Activated naive CD4-positive, alpha-beta T cell treated with anti-CD3 and anti-CD28 coated beads, Interleukin-2, amount 50 U/mL, for 72 hours (primary cell): ENCODE results near the gene DEFB121. TPM values are rescaled to one million over a fixed set of nuclear protein-coding genes. Genes with fewer than 3 reads are reported as not detected.
"Not testable (repeated sequence)": the region's sequence is repeated elsewhere in the genome, so short reads cannot be mapped to it uniquely, and the experiment has no call there.

Source experiments
- ATAC-seq, 2 donors: fragments of 150-1000 bp; cut with Tn5 transposase; 2 replicates each; pipeline ENCODE4 v1.10.0; 2021; ENCODE audit warnings: mild to moderate bottlenecking in 2 of 2, moderate library complexity in 2 of 2
- DNase-seq, 2 donors: peaks; one replicate each; pipeline ENCODE4 v3.0.0; 2021 to 2022; ENCODE audit warnings: low spot score in 2 of 2
- H3K27ac Mint-ChIP-seq, 2 donors: one replicate each; pipeline ENCODE4 v1.8.0; 2022; ENCODE audit warnings: mild to moderate bottlenecking in 2 of 2, mixed read lengths in 2 of 2
- H3K36me3 Mint-ChIP-seq, 2 donors: one replicate each; pipeline ENCODE4 v1.8.0; 2022; ENCODE audit warnings: mixed read lengths in 2 of 2
- H3K9me3 Mint-ChIP-seq, 2 donors: one replicate each; pipeline ENCODE4 v1.8.0; 2022; ENCODE audit warnings: mixed read lengths in 2 of 2
- total RNA-seq, 2 donors: library from RNA; stranded (reverse); gene quantifications; one replicate each; pipeline ENCODE4 v1.2.3, GENCODE V29; 2022

DEFB121 gene
- total RNA-seq, 2 donors from 2014 or later: not detected

DNA sequence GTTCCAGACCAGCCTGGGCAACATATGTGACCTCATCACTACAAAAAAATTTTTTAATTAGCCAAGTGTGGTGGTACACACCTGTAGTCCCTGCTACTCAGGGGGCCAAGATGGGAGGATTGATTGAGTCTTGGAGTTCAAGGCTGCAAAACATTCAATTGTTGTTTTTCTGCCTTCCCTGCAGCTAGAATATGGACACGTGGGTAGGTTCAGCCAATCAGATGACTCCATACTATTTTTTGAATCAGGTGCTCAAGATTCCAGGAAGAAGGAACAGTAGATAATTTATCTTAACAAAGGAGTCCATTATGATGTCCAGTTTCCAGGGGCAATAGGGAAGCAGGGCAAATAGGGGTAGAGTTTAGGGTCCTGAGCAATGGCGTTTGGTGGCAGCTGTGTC, 13.2 kb downstream of the DEFB121 start:
- DNase-seq (no peak), ATAC-seq (no peak)
- Mint-ChIP-seq H3K36me3 (no peaks in the 10 kb centered on the region), H3K9me3 (no peaks in the 10 kb centered on the region), H3K27ac (no peak overlapping the region)

DNA sequence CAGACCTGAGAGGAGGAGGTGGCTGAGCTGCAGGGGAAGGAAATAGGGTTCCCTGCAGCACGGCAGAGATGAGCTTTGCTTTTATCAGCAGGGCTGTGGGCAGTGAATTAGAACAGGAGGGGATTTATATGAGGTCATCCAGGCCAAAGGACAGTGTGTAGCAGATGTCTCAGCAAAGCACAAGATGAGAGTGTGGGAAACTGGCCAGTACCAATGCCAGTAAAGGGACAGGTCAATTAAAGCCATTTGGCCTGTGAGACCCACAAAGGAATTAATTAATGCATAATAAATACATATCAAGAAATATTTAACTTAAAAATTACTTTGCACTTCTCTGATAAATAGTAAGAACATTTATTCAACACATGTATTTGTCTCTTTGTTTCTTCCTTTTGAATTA, 15.5 kb downstream of the DEFB121 start, which contains the start of gene DEFB119:
Gene DEFB119 (minus strand): TSS at position 101 of the 400 bp plus-strand sequence. CDS start 107 bp downstream, outside the sequence.
- ATAC-seq (no peak), DNase-seq (no peak)
- no peaks in the 10 kb centered on the region for H3K36me3 Mint-ChIP-seq
- no peak within 1 kb of the TSS for H3K27ac Mint-ChIP-seq
- H3K9me3 Mint-ChIP-seq: no peaks in the 10 kb centered on the region

DNA sequence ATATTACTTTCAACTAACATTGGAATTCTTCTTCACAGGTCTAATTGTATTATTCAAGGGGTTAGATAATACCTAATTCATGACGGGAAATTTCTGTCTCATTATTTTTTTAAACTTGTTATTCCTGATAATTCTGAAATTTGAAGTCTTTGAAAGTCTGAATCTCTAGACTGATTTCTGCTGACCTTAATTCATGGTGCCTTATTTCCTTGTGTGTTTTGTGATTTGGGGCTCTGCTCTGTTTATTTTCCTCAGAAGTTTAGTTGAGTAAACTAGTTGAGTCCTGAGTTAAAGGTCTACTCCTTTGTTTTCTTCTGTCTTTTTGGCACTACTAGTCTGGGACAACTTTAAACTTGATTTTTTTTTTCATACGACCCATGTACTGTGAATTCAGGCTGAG, 31.7 kb downstream of the DEFB121 start:
- ATAC-seq (no peak), DNase-seq (no peak)
- peaks cover 3 to 5% of the 10 kb centered on the region in 2 donors for H3K9me3 Mint-ChIP-seq
- H3K36me3 Mint-ChIP-seq: no peaks in the 10 kb centered on the region
- no peak overlapping the region for H3K27ac Mint-ChIP-seq

DNA sequence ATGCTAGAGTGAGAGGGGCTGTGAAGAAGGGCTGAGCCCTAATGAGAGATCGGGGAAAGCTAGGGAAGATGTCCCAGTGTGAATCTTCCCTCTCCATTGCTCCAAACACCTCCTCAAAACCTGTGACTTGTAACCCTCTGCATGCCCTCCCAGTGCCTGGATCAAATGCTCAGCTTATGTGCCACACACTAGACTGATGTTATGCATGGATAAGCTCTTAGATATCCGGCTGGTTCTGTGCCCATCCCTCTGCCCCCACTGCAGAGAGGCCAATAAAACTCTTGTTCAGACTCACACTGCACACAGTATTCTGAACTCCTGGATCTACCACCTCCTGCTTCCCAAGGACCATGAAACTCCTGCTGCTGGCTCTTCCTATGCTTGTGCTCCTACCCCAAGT, 37.7 kb downstream of the DEFB121 start, which contains the start of gene DEFB118:
Gene DEFB118 (plus strand): TSS at position 301 of the 400 bp plus-strand sequence. CDS start 50 bp downstream, at position 351.
- Mint-ChIP-seq H3K9me3 (peaks cover 7 to 12% of the 10 kb centered on the region in 2 donors), H3K27ac (no peak within 1 kb of the TSS), H3K36me3 (no peaks in the 10 kb centered on the region)
- DNase-seq: no peak
- no peak for ATAC-seq

DNA sequence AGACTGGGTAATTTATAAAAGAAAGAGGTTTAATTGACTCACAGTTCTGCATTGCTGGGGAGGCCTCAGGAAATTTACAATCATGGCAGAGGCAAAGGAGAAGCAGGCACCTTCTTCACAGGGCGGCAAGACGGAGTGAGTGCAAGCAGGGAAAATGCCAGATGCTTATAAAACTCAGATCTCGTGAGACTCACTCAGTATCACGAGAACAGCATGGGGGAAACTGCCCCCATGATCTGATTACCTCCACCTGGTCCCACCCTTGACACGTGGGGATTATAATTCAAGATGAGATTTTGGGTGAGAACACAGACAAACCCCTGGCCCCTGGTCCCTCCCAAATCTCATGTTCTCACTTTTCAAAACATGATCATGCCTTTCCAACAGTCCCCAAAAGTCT, 41.7 kb downstream of the DEFB121 start:
- H3K27ac Mint-ChIP-seq, H3K36me3 Mint-ChIP-seq, DNase-seq, ATAC-seq: not testable (repeated sequence)
- peaks cover 7 to 12% of the 10 kb centered on the region in 2 donors for H3K9me3 Mint-ChIP-seq

DNA sequence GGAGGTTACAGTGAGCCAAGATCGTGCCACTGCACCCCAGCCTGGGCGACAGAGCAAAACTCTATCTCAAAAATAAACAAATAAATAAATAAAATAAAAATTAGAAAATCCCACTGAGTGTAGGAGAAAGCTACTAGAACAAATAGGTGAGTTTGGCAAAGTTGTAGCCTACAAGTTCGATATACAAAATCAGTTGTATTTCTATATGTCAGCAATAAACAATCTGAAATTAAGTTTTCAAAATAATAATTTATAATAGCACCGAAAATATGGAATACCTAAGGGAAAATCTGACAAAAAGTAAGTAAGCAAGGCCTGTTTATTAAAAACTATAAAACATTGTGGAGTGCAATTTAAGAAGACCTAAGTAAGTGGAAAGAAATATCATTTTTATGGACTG, 42.7 kb downstream of the DEFB121 start:
- Mint-ChIP-seq H3K27ac (no peak overlapping the region), H3K36me3 (no peaks in the 10 kb centered on the region), H3K9me3 (peaks cover 7 to 12% of the 10 kb centered on the region in 2 donors)
- DNase-seq: no peak
- no peak for ATAC-seq

DNA sequence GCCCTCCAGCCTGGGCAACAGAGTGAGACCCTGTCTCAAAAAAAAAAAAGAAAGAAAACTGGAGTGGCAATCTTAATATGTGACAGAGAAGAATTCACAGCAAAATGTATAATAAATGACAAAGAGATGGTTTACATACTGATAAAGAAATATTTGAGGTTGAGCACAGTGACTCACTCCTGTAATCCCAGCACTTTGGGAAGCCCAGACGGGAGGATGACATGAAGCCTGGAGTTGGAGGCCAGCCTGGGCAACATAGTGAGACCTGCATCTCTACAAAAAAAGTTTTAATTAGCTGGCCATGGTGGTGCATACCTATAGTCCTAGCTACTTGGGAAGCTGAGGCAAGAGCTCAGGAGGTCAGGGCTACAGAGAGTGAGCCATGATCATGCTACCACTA, 50.0 kb downstream of the DEFB121 start:
- peaks cover 0 to under 1% of the 10 kb centered on the region in 2 donors for H3K9me3 Mint-ChIP-seq
- ATAC-seq: no peak
- no peak for DNase-seq
- no peak overlapping the region for H3K27ac Mint-ChIP-seq
- H3K36me3 Mint-ChIP-seq: no peaks in the 10 kb centered on the region

Other genes with a start within 250 kb of the DEFB121 start
- not detected for gene DEFB115, start 148.6 kb downstream of the DEFB121 start, total RNA-seq
- not detected for gene DEFB116, start 97.6 kb downstream of the DEFB121 start, total RNA-seq
- not detected for gene DEFB118, start 37.6 kb downstream of the DEFB121 start, total RNA-seq
- gene DEFB119, start 15.6 kb downstream of the DEFB121 start, total RNA-seq: not detected
- gene DEFB123, start 34.4 kb upstream of the DEFB121 start, total RNA-seq: not detected
- gene DEFB124, start 68.9 kb upstream of the DEFB121 start, total RNA-seq: not detected
- gene REM1, start 69.1 kb upstream of the DEFB121 start, total RNA-seq: not detected
- gene HM13, start 108.2 kb upstream of the DEFB121 start, total RNA-seq: 100 to 1,000 TPM; 108 to 124 TPM
- 10 to 100 TPM in 1 of 2 donors, 1 to 10 TPM in 1; 1.4 to 19.4 TPM for gene ID1, start 199.1 kb upstream of the DEFB121 start, total RNA-seq
- not detected for gene COX4I2, start 231.7 kb upstream of the DEFB121 start, total RNA-seq